Esophagus muscularis mucosa (tissue), 3 donors: ENCODE results near the gene ADORA1.

Experiments
- POLR2A ChIP-seq: fragments of 450-650 bp; IDR thresholded peaks from one replicate; pipeline ENCODE4 v1.6.1; 2017; ENCODE audit warnings: antibody characterized with exemption, moderate library complexity, mild to moderate bottlenecking, low read depth
- POLR2AphosphoS5 ChIP-seq, 2 donors: sonication (generic); formaldehyde crosslinking; IDR thresholded peaks; one replicate each; pipeline ENCODE4 v1.6.1; 2017; ENCODE audit warnings: antibody characterized with exemption in 2 of 2
- TF ChIP-seq, protein P1 (sequence below), 3 experiments: fragments of 200-600 bp in 2 of 3; fragments of 450-650 bp in 1 of 3; sonication (generic) in 2 of 3; IDR thresholded peaks; one replicate each; pipeline ENCODE4 v1.5.1; 2017 to 2019; ENCODE audit warnings: antibody characterized with exemption in 3 of 3, mild to moderate bottlenecking in 2 of 3, moderate library complexity in 1 of 3

DNA sequence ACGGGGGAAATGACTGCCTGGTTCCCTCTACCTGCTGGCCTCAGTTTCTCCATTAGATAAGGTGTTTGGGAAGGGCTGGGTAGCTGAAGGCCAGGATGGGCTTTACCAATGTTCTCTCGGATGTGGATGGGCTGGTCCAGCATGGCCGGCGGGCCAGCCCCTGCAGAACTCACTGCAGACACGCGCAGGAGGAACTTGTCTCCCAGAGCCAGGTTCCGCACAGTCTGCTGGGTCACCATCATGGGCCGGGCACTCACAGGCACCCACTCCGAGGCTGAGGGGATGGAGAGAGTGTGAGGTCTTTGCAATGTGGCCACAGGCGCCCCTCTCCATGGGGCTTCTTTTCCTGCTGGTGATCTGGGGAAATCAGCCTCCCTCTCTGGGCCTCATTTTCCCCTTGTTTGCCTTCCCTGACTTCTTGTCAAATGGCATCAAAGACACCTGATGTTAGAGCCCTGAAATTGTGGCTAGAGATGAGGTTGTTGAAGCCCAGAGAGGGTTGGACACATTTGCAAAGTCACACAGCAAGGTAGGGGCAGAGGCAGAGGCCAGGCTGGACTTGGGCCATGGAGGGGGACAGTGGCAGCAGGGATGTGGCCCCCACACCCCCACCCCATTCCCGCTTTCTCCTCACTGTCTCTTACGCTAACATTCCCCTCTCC lies 46.9 kb downstream of the ADORA1 start:
- TF ChIP-seq, protein P1, sequence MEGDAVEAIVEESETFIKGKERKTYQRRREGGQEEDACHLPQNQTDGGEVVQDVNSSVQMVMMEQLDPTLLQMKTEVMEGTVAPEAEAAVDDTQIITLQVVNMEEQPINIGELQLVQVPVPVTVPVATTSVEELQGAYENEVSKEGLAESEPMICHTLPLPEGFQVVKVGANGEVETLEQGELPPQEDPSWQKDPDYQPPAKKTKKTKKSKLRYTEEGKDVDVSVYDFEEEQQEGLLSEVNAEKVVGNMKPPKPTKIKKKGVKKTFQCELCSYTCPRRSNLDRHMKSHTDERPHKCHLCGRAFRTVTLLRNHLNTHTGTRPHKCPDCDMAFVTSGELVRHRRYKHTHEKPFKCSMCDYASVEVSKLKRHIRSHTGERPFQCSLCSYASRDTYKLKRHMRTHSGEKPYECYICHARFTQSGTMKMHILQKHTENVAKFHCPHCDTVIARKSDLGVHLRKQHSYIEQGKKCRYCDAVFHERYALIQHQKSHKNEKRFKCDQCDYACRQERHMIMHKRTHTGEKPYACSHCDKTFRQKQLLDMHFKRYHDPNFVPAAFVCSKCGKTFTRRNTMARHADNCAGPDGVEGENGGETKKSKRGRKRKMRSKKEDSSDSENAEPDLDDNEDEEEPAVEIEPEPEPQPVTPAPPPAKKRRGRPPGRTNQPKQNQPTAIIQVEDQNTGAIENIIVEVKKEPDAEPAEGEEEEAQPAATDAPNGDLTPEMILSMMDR (IDR thresholded peaks at IDR 0.05) = no peak
- TF ChIP-seq POLR2A (no peak), POLR2AphosphoS5 (IDR thresholded peaks at IDR 0.05) (no peak)
